Loucy (cell line): Measurements from ENCODE around the gene MAFB.

Source experiments
- CTCF ChIP-seq: fragments of 200-600 bp; sonication (generic); conservative IDR thresholded peaks from 2 replicates; pipeline ENCODE4 v1.5.1; 2014; ENCODE audit warnings: mild to moderate bottlenecking, antibody characterized with exemption, low read length
- EZH2phosphoT487 ChIP-seq: fragments of 200-600 bp; IDR thresholded peaks from 2 replicates; pipeline ENCODE4 v1.6.1; 2018; ENCODE audit warnings: antibody characterized with exemption, mild to moderate bottlenecking, moderate library complexity, borderline replicate concordance

- TF ChIP-seq CTCF (no peak), EZH2phosphoT487 (no peak)
These were observed 29.4 kb upstream of the MAFB start for GRCh38 chr20:40718214-40718977.
